BJ (cell line): ENCODE data around the gene THSD7A. TPM values are rescaled to one million over a fixed set of nuclear protein-coding genes. Genes with fewer than 3 reads are reported as not detected.

ENCODE experiments used
- CTCF ChIA-PET: fragments of 350-600 bp; formaldehyde crosslinking; extraction: SDS; loops from one replicate; lab custom pipeline; 2021; ENCODE audit warnings: antibody characterized with exemption, inconsistent platforms; lab: Yijun Ruan, JAX
- POLR2A ChIA-PET: fragments of 300-600 bp; sonication (Branson Sonifier 250); formaldehyde crosslinking; extraction: SDS; loops from one replicate; lab custom pipeline; 2021; ENCODE audit warnings: antibody characterized with exemption; lab: Charles Lee
- DNase-seq: peaks from one replicate; pipeline ENCODE4 v3.0.0-alpha.2; 2011; ENCODE audit warnings: low read depth
- H3K27me3 ChIP-seq: 2 replicates; pipeline ENCODE4 v1.6.0; 2011; ENCODE audit warnings: low read length; ENCODE audit not compliant: control insufficient read depth, insufficient read depth
- H3K36me3 ChIP-seq: 2 replicates; pipeline ENCODE4 v1.5.1; 2011; ENCODE audit warnings: low read length; ENCODE audit not compliant: control insufficient read depth, insufficient read depth
- H3K4me3 ChIP-seq: 2 replicates; pipeline ENCODE4 v1.5.1; 2011; ENCODE audit warnings: low read depth, mild to moderate bottlenecking, control low read depth, low read length
- CTCF ChIP-seq: IDR thresholded peaks from 2 replicates; pipeline ENCODE4 v1.5.1; 2011; ENCODE audit warnings: low read depth, mild to moderate bottlenecking, control low read depth, inconsistent platforms, low read length, moderate library complexity; ENCODE audit not compliant: insufficient read depth
- polyA plus RNA-seq: library from polyadenylated mRNA; depleted of rRNA; stranded (reverse); fragments of >200 nt; gene quantifications from 2 replicates; pipeline ENCODE4 v1.2.3, GENCODE V29; 2011

The THSD7A gene
- polyA plus RNA-seq, 1 experiment: 0.02 TPM

GRCh38 chr7:11858622-11859302 lies 26.8 kb upstream of the THSD7A start:
- no peak overlapping the region for H3K4me3 ChIP-seq
- no peaks in the 10 kb centered on the region for H3K27me3 ChIP-seq
- no peak for TF ChIP-seq CTCF
- H3K36me3 ChIP-seq: no peaks in the 10 kb centered on the region
- DNase-seq: no peak
- CTCF ChIA-PET: interaction anchor here (1.1 kb wide), 1 partner anchor 37 kb away, joined by 3 read pairs; no protein-coding TSS in a partner anchor
- POLR2A ChIA-PET: no interaction called here

DNA sequence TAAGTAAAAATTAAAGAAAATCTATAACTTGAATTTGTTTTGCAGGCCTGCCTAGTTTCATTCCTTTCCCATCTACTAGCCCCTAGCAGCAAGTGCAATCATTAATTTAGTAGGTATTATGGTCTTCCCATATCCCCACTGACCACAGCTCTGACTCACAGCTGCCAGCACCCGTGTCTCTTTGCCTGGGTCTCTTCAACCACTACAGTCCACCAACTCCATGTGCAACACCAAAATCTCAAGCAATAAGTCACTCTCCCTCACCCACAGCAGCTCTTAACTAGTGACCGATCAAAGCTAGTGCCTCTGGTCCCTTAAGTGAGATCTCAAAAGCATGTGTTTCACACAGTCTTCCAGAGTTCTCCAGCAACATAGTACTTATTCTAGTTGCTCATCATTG lies 26.0 kb upstream of the THSD7A start:
- POLR2A ChIA-PET: no interaction called here
- DNase-seq: no peak
- Histone ChIP-seq H3K27me3 (no peaks in the 10 kb centered on the region), H3K36me3 (no peaks in the 10 kb centered on the region), H3K4me3 (no peak overlapping the region)
- no peak for TF ChIP-seq CTCF
- CTCF ChIA-PET: interaction anchor here (1.1 kb wide), 1 partner anchor 36 kb away, joined by 3 read pairs; no protein-coding TSS in a partner anchor

- CTCF ChIA-PET: no interaction called here
- POLR2A ChIA-PET: no interaction called here
- Histone ChIP-seq H3K4me3 (no peak overlapping the region), H3K36me3 (no peaks in the 10 kb centered on the region), H3K27me3 (no peaks in the 10 kb centered on the region)
- DNase-seq: no peak
- no peak for TF ChIP-seq CTCF
These were observed 16.3 kb upstream of the THSD7A start for GRCh38 chr7:11848251-11848650.

DNA sequence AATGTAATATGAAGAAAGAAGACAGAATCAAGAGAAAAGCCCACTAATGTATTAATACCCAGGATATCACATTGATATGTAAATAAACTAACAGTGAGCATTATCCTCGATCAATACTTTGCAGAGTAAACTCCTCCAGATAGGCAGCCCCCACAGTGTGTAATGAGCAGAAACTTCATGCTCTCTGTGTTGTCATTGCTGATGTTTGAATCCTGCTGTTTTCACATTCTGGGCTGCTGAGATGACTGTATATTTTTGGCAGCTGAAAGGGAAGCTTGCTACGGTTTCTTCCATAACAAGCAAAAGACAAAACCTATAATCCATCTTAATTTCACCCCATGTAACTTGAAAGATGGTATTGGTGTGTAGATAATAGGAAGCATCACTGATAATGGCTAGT lies 15.3 kb upstream of the THSD7A start:
- CTCF ChIA-PET: no interaction called here
- no peak for TF ChIP-seq CTCF
- Histone ChIP-seq H3K36me3 (no peaks in the 10 kb centered on the region), H3K27me3 (no peaks in the 10 kb centered on the region), H3K4me3 (no peak overlapping the region)
- POLR2A ChIA-PET: no interaction called here
- no peak for DNase-seq

- no peak for TF ChIP-seq CTCF
- ChIA-PET POLR2A (no interaction called here), CTCF (no interaction called here)
- Histone ChIP-seq H3K4me3 (no peak overlapping the region), H3K36me3 (no peaks in the 10 kb centered on the region), H3K27me3 (no peaks in the 10 kb centered on the region)
- no peak for DNase-seq
These were observed 14.5 kb upstream of the THSD7A start for GRCh38 chr7:11846361-11846955.
